Mesothelial cell of epicardium (in vitro differentiated cells): ENCODE results near the gene SCAPER. TPM values are rescaled to one million over a fixed set of nuclear protein-coding genes. Genes with fewer than 3 reads are reported as not detected.
A peak's percentile ranks its signal among the peaks of the same experiment; 100 is the strongest.

Source experiments
- DNase-seq, 2 experiments: peaks; one replicate each; pipeline ENCODE4 v3.0.0; 2021; ENCODE audit warnings: low spot score in 2 of 2; ENCODE audit not compliant: unreplicated experiment in 2 of 2
- H3K27ac Mint-ChIP-seq: 2 replicates; pipeline ENCODE4 v1.8.0; 2021; ENCODE audit warnings: mixed read lengths
- H3K27me3 Mint-ChIP-seq: 2 replicates; pipeline ENCODE4 v1.8.0; 2021; ENCODE audit warnings: low read depth, mixed read lengths
- H3K36me3 Mint-ChIP-seq: 2 replicates; pipeline ENCODE4 v1.8.0; 2021; ENCODE audit warnings: mixed read lengths
- H3K4me1 Mint-ChIP-seq: 2 replicates; pipeline ENCODE4 v1.8.0; 2021; ENCODE audit warnings: mixed read lengths
- H3K4me3 Mint-ChIP-seq: 2 replicates; pipeline ENCODE4 v1.8.0; 2021; ENCODE audit warnings: mild to moderate bottlenecking, moderate library complexity, mixed read lengths
- H3K9me3 Mint-ChIP-seq: 2 replicates; pipeline ENCODE4 v1.8.0; 2021; ENCODE audit warnings: mixed read lengths
- CTCF ChIP-seq: fragments of 200-600 bp; sonication (generic); IDR thresholded peaks from one replicate; pipeline ENCODE4 v1.5.0; 2021; ENCODE audit warnings: antibody characterized with exemption; ENCODE audit not compliant: unreplicated experiment
- total RNA-seq: library from RNA; stranded (reverse); gene quantifications from 3 replicates; pipeline ENCODE4 v1.2.1, GENCODE V29; 2021

The SCAPER gene
- total RNA-seq, 1 donor from 2014 or later, result 35.9 TPM

GRCh38 chr15:76354823-76355440 is 550.2 kb downstream of the SCAPER start:
- Mint-ChIP-seq H3K36me3 (peaks cover 8% of the 10 kb centered on the region), H3K4me1 (peaks cover 9% of the 10 kb centered on the region), H3K4me3 (no peak overlapping the region), H3K27me3 (peaks cover 52% of the 10 kb centered on the region), H3K27ac (no peak overlapping the region), H3K9me3 (no peaks in the 10 kb centered on the region)
- DNase-seq, result no peak
- TF ChIP-seq CTCF, result no peak

- no peak for TF ChIP-seq CTCF
- Mint-ChIP-seq H3K4me3 (no peak overlapping the region), H3K27me3 (peaks cover 60% of the 10 kb centered on the region), H3K4me1 (peaks cover 9% of the 10 kb centered on the region), H3K27ac (no peak overlapping the region), H3K9me3 (no peaks in the 10 kb centered on the region), H3K36me3 (peaks cover 8% of the 10 kb centered on the region)
- DNase-seq, result no peak
Measured at GRCh38 chr15:76353903-76354302, 551.2 kb downstream of the SCAPER start.

- Mint-ChIP-seq H3K27me3 (peaks cover 63% of the 10 kb centered on the region), H3K36me3 (peaks cover 8% of the 10 kb centered on the region), H3K9me3 (no peaks in the 10 kb centered on the region), H3K4me3 (no peak overlapping the region), H3K27ac (no peak overlapping the region), H3K4me1 (peaks cover 9% of the 10 kb centered on the region)
- TF ChIP-seq CTCF, result no peak
- DNase-seq, result no peak
Measured at GRCh38 chr15:76353023-76353577, 552.0 kb downstream of the SCAPER start.

DNA sequence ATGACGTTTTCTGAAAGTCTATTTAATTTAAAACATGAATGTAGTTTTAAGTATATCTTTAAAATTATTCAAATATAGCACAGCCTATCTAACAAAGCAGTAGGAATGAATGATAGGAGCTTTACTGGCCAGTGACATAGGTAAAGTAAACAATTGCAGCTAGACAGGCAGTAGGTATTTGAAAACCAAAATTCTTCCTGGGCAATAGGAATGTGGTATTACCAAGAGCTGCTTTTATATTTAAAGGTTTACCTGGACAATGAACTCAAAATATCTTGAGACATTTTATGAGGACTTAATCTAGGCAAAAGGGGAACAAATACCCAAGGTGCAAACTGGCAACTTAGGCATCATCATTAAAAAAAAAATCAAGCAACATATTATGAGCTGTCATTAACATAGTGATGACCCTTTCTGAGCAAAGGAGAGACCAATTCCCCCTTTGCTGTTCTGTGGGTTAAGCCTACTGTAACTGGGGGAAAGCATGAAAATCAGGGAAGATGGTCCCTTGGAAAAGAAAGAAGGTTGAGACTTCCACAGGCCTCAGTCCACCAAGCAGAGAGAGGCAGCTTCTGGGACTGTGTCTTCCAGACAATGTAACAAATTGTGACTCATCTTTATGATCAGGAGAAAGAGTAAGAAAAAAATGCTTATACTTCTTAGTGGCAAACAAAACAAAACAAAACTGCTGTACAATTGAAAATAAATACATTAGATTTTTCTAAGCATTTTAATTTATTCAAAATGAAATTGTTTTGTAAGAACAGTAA is 555.7 kb downstream of the SCAPER start:
- no peaks in the 10 kb centered on the region for H3K36me3 Mint-ChIP-seq
- H3K4me3 Mint-ChIP-seq, result no peak overlapping the region
- H3K27ac Mint-ChIP-seq, result no peak overlapping the region
- peaks cover 73% of the 10 kb centered on the region for H3K27me3 Mint-ChIP-seq
- H3K9me3 Mint-ChIP-seq, result no peaks in the 10 kb centered on the region
- TF ChIP-seq CTCF, result no peak
- DNase-seq, result no peak
- H3K4me1 Mint-ChIP-seq, result peaks cover 14% of the 10 kb centered on the region

DNA sequence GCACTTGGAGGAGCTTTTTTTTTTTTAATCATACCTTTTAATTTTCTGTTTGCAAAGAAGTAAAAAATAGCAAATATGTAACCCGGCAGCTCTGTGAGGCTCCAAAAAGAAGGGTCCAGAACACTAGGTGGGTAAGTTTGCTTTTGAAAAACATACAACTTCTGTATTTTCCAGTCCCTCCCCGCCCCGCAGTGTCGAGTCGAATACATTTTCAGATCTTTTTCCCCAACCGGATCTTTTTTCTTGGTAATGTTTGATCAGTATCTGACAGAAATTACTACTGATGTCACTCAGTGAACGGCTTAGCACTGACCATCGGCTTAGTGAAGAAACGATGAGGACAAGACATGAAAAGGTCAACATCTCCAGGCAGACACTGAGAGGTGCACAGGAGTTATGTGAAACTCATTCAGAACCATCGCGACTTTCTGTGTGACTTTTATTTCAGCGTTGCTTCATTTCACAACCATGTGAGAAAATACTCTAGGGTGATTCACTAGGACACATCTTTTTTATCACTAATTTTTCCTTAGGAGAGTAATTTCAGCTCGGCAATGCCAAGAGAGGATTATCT is 557.6 kb downstream of the SCAPER start:
- H3K4me1 Mint-ChIP-seq, result peaks cover 20% of the 10 kb centered on the region

More for the DNA sequence above, 557.6 kb downstream of the SCAPER start:
- no peak for TF ChIP-seq CTCF
- H3K27ac Mint-ChIP-seq, result no peak overlapping the region
- DNase-seq, result no peak
- no peaks in the 10 kb centered on the region for H3K9me3 Mint-ChIP-seq
- H3K36me3 Mint-ChIP-seq, result no peaks in the 10 kb centered on the region
- H3K27me3 Mint-ChIP-seq, result peaks cover 82% of the 10 kb centered on the region
- peak overlapping the region; percentile 52 for H3K4me3 Mint-ChIP-seq
